HEK293 (cell line): ENCODE data around the gene TMED9.

Experiments
- EGR2 ChIP-seq: fragments of 450-650 bp; formaldehyde crosslinking; IDR thresholded peaks from 2 replicates; pipeline ENCODE4 v1.5.1; 2016; ENCODE audit warnings: low read depth, missing biosample characterization, missing genetic modification characterization
- FEZF1 ChIP-seq: fragments of 450-650 bp; formaldehyde crosslinking; IDR thresholded peaks from 2 replicates; pipeline ENCODE4 v1.5.1; 2016; ENCODE audit warnings: missing biosample characterization, missing genetic modification characterization
- GLIS2 ChIP-seq: fragments of 450-650 bp; formaldehyde crosslinking; IDR thresholded peaks from 2 replicates; pipeline ENCODE4 v1.5.1; 2016; ENCODE audit warnings: missing biosample characterization, missing genetic modification characterization
- KLF7 ChIP-seq: fragments of 450-650 bp; formaldehyde crosslinking; IDR thresholded peaks from 2 replicates; pipeline ENCODE4 v1.5.1; 2016; ENCODE audit warnings: missing biosample characterization, missing genetic modification characterization, borderline replicate concordance
- KLF8 ChIP-seq: fragments of 450-650 bp; formaldehyde crosslinking; IDR thresholded peaks from 2 replicates; pipeline ENCODE4 v1.5.1; 2016; ENCODE audit warnings: missing biosample characterization, missing genetic modification characterization
- OSR2 ChIP-seq: fragments of 450-650 bp; formaldehyde crosslinking; IDR thresholded peaks from 2 replicates; pipeline ENCODE4 v1.5.1; 2016; ENCODE audit warnings: missing biosample characterization, missing genetic modification characterization
- PRDM1 ChIP-seq: fragments of 450-650 bp; formaldehyde crosslinking; IDR thresholded peaks from 2 replicates; pipeline ENCODE4; 2016; ENCODE audit warnings: missing biosample characterization, missing genetic modification characterization
- RBAK ChIP-seq: fragments of 450-650 bp; formaldehyde crosslinking; IDR thresholded peaks from 2 replicates; pipeline ENCODE4 v1.5.1; 2016; ENCODE audit warnings: missing biosample characterization, missing genetic modification characterization
- YY2 ChIP-seq: fragments of 450-650 bp; formaldehyde crosslinking; IDR thresholded peaks from 2 replicates; pipeline ENCODE4 v1.5.1; 2016; ENCODE audit warnings: missing biosample characterization, missing genetic modification characterization
- ZFHX2 ChIP-seq: fragments of 450-650 bp; formaldehyde crosslinking; conservative IDR thresholded peaks from 2 replicates; pipeline ENCODE4 v1.5.1; 2016; ENCODE audit warnings: missing biosample characterization, missing genetic modification characterization
- ZFP41 ChIP-seq: fragments of 450-650 bp; formaldehyde crosslinking; IDR thresholded peaks from 2 replicates; pipeline ENCODE4 v1.5.1; 2016; ENCODE audit warnings: missing biosample characterization, missing genetic modification characterization, borderline replicate concordance
- ZIC2 ChIP-seq: fragments of 450-650 bp; formaldehyde crosslinking; IDR thresholded peaks from 2 replicates; pipeline ENCODE4 v1.5.1; 2016; ENCODE audit warnings: missing biosample characterization, missing genetic modification characterization
- ZNF132 ChIP-seq: fragments of 450-650 bp; formaldehyde crosslinking; IDR thresholded peaks from 2 replicates; pipeline ENCODE4 v1.5.1; 2017; ENCODE audit warnings: missing biosample characterization, missing genetic modification characterization, borderline replicate concordance
- ZNF169 ChIP-seq: fragments of 450-650 bp; formaldehyde crosslinking; IDR thresholded peaks from 2 replicates; pipeline ENCODE4 v1.5.1; 2016; ENCODE audit warnings: missing biosample characterization, missing genetic modification characterization
- ZNF175 ChIP-seq: fragments of 450-650 bp; formaldehyde crosslinking; IDR thresholded peaks from 2 replicates; pipeline ENCODE4 v1.5.1; 2016; ENCODE audit warnings: missing biosample characterization, missing genetic modification characterization
- ZNF221 ChIP-seq: fragments of 450-650 bp; formaldehyde crosslinking; IDR thresholded peaks from 2 replicates; pipeline ENCODE4 v1.5.1; 2017; ENCODE audit warnings: missing biosample characterization, missing genetic modification characterization, borderline replicate concordance
- ZNF324 ChIP-seq: fragments of 450-650 bp; formaldehyde crosslinking; IDR thresholded peaks from 2 replicates; pipeline ENCODE4 v1.5.1; 2016; ENCODE audit warnings: missing biosample characterization, missing genetic modification characterization
- ZNF341 ChIP-seq: fragments of 450-650 bp; formaldehyde crosslinking; IDR thresholded peaks from 2 replicates; pipeline ENCODE4; 2016; ENCODE audit warnings: low read depth, missing biosample characterization, missing genetic modification characterization
- ZNF391 ChIP-seq: fragments of 450-650 bp; formaldehyde crosslinking; IDR thresholded peaks from 2 replicates; pipeline ENCODE4 v1.5.1; 2016; ENCODE audit warnings: low read depth, missing biosample characterization, missing genetic modification characterization, borderline replicate concordance
- ZNF529 ChIP-seq: fragments of 450-650 bp; formaldehyde crosslinking; IDR thresholded peaks from 2 replicates; pipeline ENCODE4 v1.5.1; 2017; ENCODE audit warnings: missing genetic modification characterization, missing biosample characterization; ENCODE audit not compliant: insufficient replicate concordance
- ZNF548 ChIP-seq: fragments of 450-650 bp; formaldehyde crosslinking; IDR thresholded peaks from 2 replicates; pipeline ENCODE4 v1.5.1; 2016; ENCODE audit warnings: missing biosample characterization, missing genetic modification characterization
- ZNF561 ChIP-seq: fragments of 450-650 bp; IDR thresholded peaks from 2 replicates; pipeline ENCODE4 v1.5.1; 2018; ENCODE audit warnings: missing biosample characterization, missing genetic modification characterization, borderline replicate concordance
- ZNF585B ChIP-seq: fragments of 450-650 bp; formaldehyde crosslinking; IDR thresholded peaks from 2 replicates; pipeline ENCODE4 v1.5.1; 2016; ENCODE audit warnings: missing biosample characterization, missing genetic modification characterization
- ZNF624 ChIP-seq: fragments of 450-650 bp; formaldehyde crosslinking; IDR thresholded peaks from 2 replicates; pipeline ENCODE4 v1.5.1; 2017; ENCODE audit warnings: missing biosample characterization, missing genetic modification characterization
- ZNF645 ChIP-seq: fragments of 450-650 bp; formaldehyde crosslinking; IDR thresholded peaks from 2 replicates; pipeline ENCODE4; 2016; ENCODE audit warnings: missing biosample characterization, missing genetic modification characterization
- ZNF670 ChIP-seq: fragments of 450-650 bp; formaldehyde crosslinking; IDR thresholded peaks from 2 replicates; pipeline ENCODE4 v1.5.1; 2016; ENCODE audit warnings: missing biosample characterization, missing genetic modification characterization, low read depth
- ZNF677 ChIP-seq: fragments of 450-650 bp; IDR thresholded peaks from 2 replicates; pipeline ENCODE4 v1.5.0; 2018; ENCODE audit warnings: missing biosample characterization, mild to moderate bottlenecking, missing genetic modification characterization, moderate library complexity
- ZNF791 ChIP-seq: fragments of 450-650 bp; formaldehyde crosslinking; IDR thresholded peaks from 2 replicates; pipeline ENCODE4 v1.5.1; 2016; ENCODE audit warnings: missing biosample characterization, missing genetic modification characterization
- ZNF792 ChIP-seq: fragments of 450-650 bp; formaldehyde crosslinking; IDR thresholded peaks from 2 replicates; pipeline ENCODE4 v1.5.1; 2016; ENCODE audit warnings: missing biosample characterization, missing genetic modification characterization
- ZSCAN23 ChIP-seq: fragments of 450-650 bp; formaldehyde crosslinking; IDR thresholded peaks from 2 replicates; pipeline ENCODE4 v1.5.1; 2016; ENCODE audit warnings: missing biosample characterization, missing genetic modification characterization
- ZSCAN30 ChIP-seq: fragments of 450-650 bp; IDR thresholded peaks from 2 replicates; pipeline ENCODE4 v1.5.1; 2018; ENCODE audit warnings: missing biosample characterization, mild to moderate bottlenecking, missing genetic modification characterization, moderate library complexity
- TF ChIP-seq, protein P1 (sequence below): fragments of 450-650 bp; formaldehyde crosslinking; IDR thresholded peaks from 2 replicates; pipeline ENCODE4 v1.5.1; 2016; ENCODE audit warnings: missing biosample characterization, missing genetic modification characterization
- TF ChIP-seq, protein P2 (sequence below): fragments of 450-650 bp; formaldehyde crosslinking; IDR thresholded peaks from 2 replicates; pipeline ENCODE4 v1.5.1; 2016; ENCODE audit warnings: missing biosample characterization, missing genetic modification characterization, low read depth
- TF ChIP-seq, protein P3 (sequence below): fragments of 450-650 bp; formaldehyde crosslinking; IDR thresholded peaks from 2 replicates; pipeline ENCODE4 v1.5.1; 2016; ENCODE audit warnings: missing biosample characterization, missing genetic modification characterization

TMED9 gene

GRCh38 chr5:177592010-177592834 is at the start of gene TMED9 (continued):
- TF ChIP-seq, protein P1, sequence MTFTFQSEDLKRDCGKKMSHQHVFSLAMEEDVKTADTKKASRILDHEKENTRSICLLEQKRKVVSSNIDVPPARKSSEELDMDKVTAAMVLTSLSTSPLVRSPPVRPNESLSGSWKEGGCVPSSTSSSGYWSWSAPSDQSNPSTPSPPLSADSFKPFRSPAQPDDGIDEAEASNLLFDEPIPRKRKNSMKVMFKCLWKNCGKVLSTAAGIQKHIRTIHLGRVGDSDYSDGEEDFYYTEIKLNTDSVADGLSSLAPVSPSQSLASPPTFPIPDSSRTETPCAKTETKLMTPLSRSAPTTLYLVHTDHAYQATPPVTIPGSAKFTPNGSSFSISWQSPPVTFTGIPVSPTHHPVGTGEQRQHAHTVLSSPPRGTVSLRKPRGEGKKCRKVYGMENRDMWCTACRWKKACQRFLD (tag by site-specific recombination): no peak
- TF ChIP-seq ZNF792 (tag by site-specific recombination): no peak
- no peak for TF ChIP-seq ZNF529
- TF ChIP-seq ZFP41 (tag by site-specific recombination): no peak
- TF ChIP-seq ZNF169 (tag by site-specific recombination): no peak
- no peak for TF ChIP-seq ZNF585B (tag by site-specific recombination)
- TF ChIP-seq ZNF677: no peak
- TF ChIP-seq KLF8 (tag by site-specific recombination): peak; percentile 43; the same call in 1 of the 2 replicates
- TF ChIP-seq ZNF645 (tag by site-specific recombination): no peak
- peak; percentile 76 for TF ChIP-seq YY2 (tag by site-specific recombination)
- no peak for TF ChIP-seq PRDM1 (tag by site-specific recombination)
- 0 out of 2 replicates have a peak, but pooled peaks have one; percentile 15 for TF ChIP-seq KLF7 (tag by site-specific recombination)
- TF ChIP-seq ZSCAN30 (tag by site-specific recombination): no peak
- TF ChIP-seq EGR2 (tag by site-specific recombination): peak; percentile 70
- peak; percentile 87 for TF ChIP-seq ZFHX2 (tag by site-specific recombination)
- TF ChIP-seq ZNF670: no peak
- no peak for TF ChIP-seq FEZF1
- no peak for TF ChIP-seq ZNF791 (tag by site-specific recombination)
- TF ChIP-seq ZNF561 (tag by site-specific recombination): no peak
- TF ChIP-seq GLIS2: no peak
- TF ChIP-seq, protein P2, sequence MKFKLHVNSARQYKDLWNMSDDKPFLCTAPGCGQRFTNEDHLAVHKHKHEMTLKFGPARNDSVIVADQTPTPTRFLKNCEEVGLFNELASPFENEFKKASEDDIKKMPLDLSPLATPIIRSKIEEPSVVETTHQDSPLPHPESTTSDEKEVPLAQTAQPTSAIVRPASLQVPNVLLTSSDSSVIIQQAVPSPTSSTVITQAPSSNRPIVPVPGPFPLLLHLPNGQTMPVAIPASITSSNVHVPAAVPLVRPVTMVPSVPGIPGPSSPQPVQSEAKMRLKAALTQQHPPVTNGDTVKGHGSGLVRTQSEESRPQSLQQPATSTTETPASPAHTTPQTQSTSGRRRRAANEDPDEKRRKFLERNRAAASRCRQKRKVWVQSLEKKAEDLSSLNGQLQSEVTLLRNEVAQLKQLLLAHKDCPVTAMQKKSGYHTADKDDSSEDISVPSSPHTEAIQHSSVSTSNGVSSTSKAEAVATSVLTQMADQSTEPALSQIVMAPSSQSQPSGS: no peak
- no peak for TF ChIP-seq ZNF221
- peak; percentile 61; the same call in 1 of the 2 replicates for TF ChIP-seq ZNF324
- no peak for TF ChIP-seq ZNF548 (tag by site-specific recombination)
- TF ChIP-seq ZNF341 (tag by site-specific recombination): peak; percentile 73
- TF ChIP-seq ZNF624: no peak
- TF ChIP-seq OSR2 (tag by site-specific recombination): no peak
- no peak for TF ChIP-seq ZNF132
- TF ChIP-seq ZNF391 (tag by site-specific recombination): peak; percentile 73; the same call in 1 of the 2 replicates
- no peak for TF ChIP-seq ZIC2
- TF ChIP-seq RBAK (tag by site-specific recombination): no peak
- TF ChIP-seq ZNF175 (tag by site-specific recombination): no peak
- TF ChIP-seq ZSCAN23 (tag by site-specific recombination): no peak
- TF ChIP-seq, protein P3, sequence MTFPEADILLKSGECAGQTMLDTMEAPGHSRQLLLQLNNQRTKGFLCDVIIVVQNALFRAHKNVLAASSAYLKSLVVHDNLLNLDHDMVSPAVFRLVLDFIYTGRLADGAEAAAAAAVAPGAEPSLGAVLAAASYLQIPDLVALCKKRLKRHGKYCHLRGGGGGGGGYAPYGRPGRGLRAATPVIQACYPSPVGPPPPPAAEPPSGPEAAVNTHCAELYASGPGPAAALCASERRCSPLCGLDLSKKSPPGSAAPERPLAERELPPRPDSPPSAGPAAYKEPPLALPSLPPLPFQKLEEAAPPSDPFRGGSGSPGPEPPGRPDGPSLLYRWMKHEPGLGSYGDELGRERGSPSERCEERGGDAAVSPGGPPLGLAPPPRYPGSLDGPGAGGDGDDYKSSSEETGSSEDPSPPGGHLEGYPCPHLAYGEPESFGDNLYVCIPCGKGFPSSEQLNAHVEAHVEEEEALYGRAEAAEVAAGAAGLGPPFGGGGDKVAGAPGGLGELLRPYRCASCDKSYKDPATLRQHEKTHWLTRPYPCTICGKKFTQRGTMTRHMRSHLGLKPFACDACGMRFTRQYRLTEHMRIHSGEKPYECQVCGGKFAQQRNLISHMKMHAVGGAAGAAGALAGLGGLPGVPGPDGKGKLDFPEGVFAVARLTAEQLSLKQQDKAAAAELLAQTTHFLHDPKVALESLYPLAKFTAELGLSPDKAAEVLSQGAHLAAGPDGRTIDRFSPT: no peak; the same call in 1 of the 2 replicates
